HepG2 (cell line): ENCODE measurements around the gene MEGF6. TPM values are rescaled to one million over a fixed set of nuclear protein-coding genes. Genes with fewer than 3 reads are reported as not detected.

Source experiments
- ATAC-seq: fragments of 200-7000 bp; cut with Tn5 transposase; 3 replicates; pipeline ENCODE4 v1.9.1; 2020; ENCODE audit warnings: mild to moderate bottlenecking, moderate library complexity
- BruUV-seq: library from RNA; stranded (reverse); fragments of 400-500 nt; replicated peaks from 2 replicates; lab custom pipeline; 2021; lab: Mats Ljungman, UMichigan
- CTCF ChIA-PET: fragments of 300-600 bp; formaldehyde crosslinking; extraction: SDS; loops from one replicate; lab custom pipeline; 2021; ENCODE audit warnings: low total read pairs, inconsistent platforms, low intra/inter-chr PET ratio; lab: Yijun Ruan, JAX
- POLR2A ChIA-PET: fragments of 350-600 bp; sonication (Branson Sonifier 250); formaldehyde crosslinking; loops from one replicate; lab custom pipeline; 2020; ENCODE audit warnings: antibody characterized with exemption, inconsistent platforms; lab: Yijun Ruan, JAX
- DNase-seq: peaks from one replicate; pipeline ENCODE4 v3.0.0-alpha.2; 2015; ENCODE audit warnings: low spot score
- FAIRE-seq: peaks from 3 replicates; lab custom pipeline; 2011; peaks lifted over from hg19 to GRCh38; lab: Jason Lieb, UNC
- H2AFZ ChIP-seq: one replicate; pipeline ENCODE4 v1.6.1; 2011; ENCODE audit warnings: low read length, inconsistent platforms
- H3K27ac ChIP-seq: fragments of 300-600 bp; 3 replicates; pipeline ENCODE4 v1.8.0; 2011; ENCODE audit warnings: mixed run types, mild to moderate bottlenecking, mixed read lengths, low read length, inconsistent platforms; ENCODE audit not compliant: insufficient read depth; ENCODE audit errors: extremely low read length
- H3K27me3 ChIP-seq, 2 experiments: fragments of 200-600 bp in 1 of 2; 2 replicates in 1 of 2; 3 replicates in 1 of 2; pipeline versions ENCODE4 v1.6.0 to v1.8.0; 2011; ENCODE audit warnings: low read length in 2 of 2, mild to moderate bottlenecking in 2 of 2, moderate library complexity in 2 of 2, inconsistent platforms in 1 of 2; ENCODE audit not compliant: insufficient read depth in 2 of 2, control insufficient read depth in 1 of 2
- H3K36me3 ChIP-seq, 2 experiments: fragments of 200-600 bp in 1 of 2; replicated peaks in 1 of 2; 2 replicates in 1 of 2; 3 replicates in 1 of 2; pipeline versions ENCODE4 v1.5.1 to v1.8.0; 2011; ENCODE audit warnings: low read length in 2 of 2, inconsistent platforms in 1 of 2; ENCODE audit not compliant: insufficient read depth in 2 of 2, control insufficient read depth in 1 of 2
- H3K4me1 ChIP-seq: 2 replicates; pipeline ENCODE4 v1.5.1; 2012; ENCODE audit warnings: low read length, inconsistent platforms; ENCODE audit not compliant: insufficient read depth
- H3K4me2 ChIP-seq: 2 replicates; pipeline ENCODE4 v1.6.0; 2011; ENCODE audit warnings: low read depth, low read length, inconsistent platforms
- H3K4me3 ChIP-seq, 3 experiments: fragments of 200-600 bp in 1 of 3; sonication (generic), shearing (Covaris generic) in 1 of 3; replicated peaks in 1 of 3; 2 replicates each; pipeline ENCODE4 v1.5.1; 2011 to 2016; ENCODE audit warnings: low read length in 3 of 3, inconsistent platforms in 2 of 3, low read depth in 2 of 3, mild to moderate bottlenecking in 2 of 3, control low read depth in 1 of 3, mixed read lengths in 1 of 3; ENCODE audit not compliant: insufficient read depth in 1 of 3
- H3K79me2 ChIP-seq: one replicate; pipeline ENCODE4 v1.6.1; 2011; ENCODE audit warnings: low read length, inconsistent platforms; ENCODE audit not compliant: insufficient read depth
- H3K9ac ChIP-seq: 2 replicates; pipeline ENCODE4 v1.6.0; 2011; ENCODE audit warnings: mild to moderate bottlenecking, low read depth, low read length, inconsistent platforms; ENCODE audit not compliant: insufficient read depth
- H3K9me3 ChIP-seq: 2 replicates; pipeline ENCODE4 v1.5.1; 2012; ENCODE audit warnings: mild to moderate bottlenecking, low read length
- H4K20me1 ChIP-seq: 2 replicates; pipeline ENCODE4 v1.6.0; 2011; ENCODE audit warnings: inconsistent platforms, mild to moderate bottlenecking, low read length, moderate library complexity; ENCODE audit not compliant: insufficient read depth
- AGO2 ChIP-seq: fragments of 200-400 bp; formaldehyde crosslinking; optimal IDR thresholded peaks from 2 replicates; pipeline ENCODE3; 2017; ENCODE audit warnings: mild to moderate bottlenecking, low read depth, low read length, moderate library complexity
- EED ChIP-seq: sonication (generic); formaldehyde crosslinking; IDR thresholded peaks from 2 replicates; pipeline ENCODE4 v1.5.0; 2020; ENCODE audit warnings: mild to moderate bottlenecking, missing genetic modification reagents
- FOXK2 ChIP-seq: fragments of 450-650 bp; IDR thresholded peaks from 2 replicates; pipeline ENCODE4 v1.6.1; 2016
- GFI1 ChIP-seq: sonication (generic); formaldehyde crosslinking; IDR thresholded peaks from 2 replicates; pipeline ENCODE4 v1.5.0; 2020; ENCODE audit warnings: missing genetic modification reagents, mild to moderate bottlenecking, borderline replicate concordance
- MAF1 ChIP-seq: sonication (generic); formaldehyde crosslinking; IDR thresholded peaks from 2 replicates; pipeline ENCODE4 v1.5.0; 2020; ENCODE audit warnings: missing genetic modification reagents, borderline replicate concordance
- ZNF691 ChIP-seq: sonication (generic); formaldehyde crosslinking; IDR thresholded peaks from 2 replicates; pipeline ENCODE4 v1.4.0; 2020; ENCODE audit warnings: missing genetic modification reagents, low read depth, mild to moderate bottlenecking, borderline replicate concordance
- WGBS: methylation state at CpG from one replicate; pipeline ENCODE4 v1.1.6; 2017; ENCODE audit warnings: low lambda C conversion rate; 5-methylcytosine and 5-hydroxymethylcytosine counted together
- in situ Hi-C: cut with HindIII; loops from 2 replicates; pipeline ENCODE4 v1.10.0; 2017; ENCODE audit warnings: low pct_unique_long_range_greater_than_20kb; ENCODE audit not compliant: extremely low pct_ligation_motif_present
- intact Hi-C: fragments of 100-400 bp; cut with micrococcal nuclease; formaldehyde crosslinking; loops from one replicate; pipeline ENCODE4 v1.10.0; 2022; ENCODE audit not compliant: unreplicated experiment
- polyA plus RNA-seq, 8 experiments: library from polyadenylated mRNA; depleted of rRNA in 3 of 8; stranded (reverse) in 7 of 8; unstranded in 1 of 8; fragments of >200 nt; fragmentation: Illumina TruSeq in 4 of 8; extraction: Trizol in 4 of 8; gene quantifications; 2 replicates each; pipeline versions ENCODE4 v1.2.1 to v1.2.3, GENCODE V29; 2011 to 2016; ENCODE audit warnings: low read depth in 4 of 8, missing spikeins in 1 of 8, mixed read lengths in 1 of 8; ENCODE audit not compliant: insufficient read depth in 1 of 8
- total RNA-seq, 5 experiments: library from RNA; depleted of rRNA; stranded (reverse); fragments of >200 nt; fragmentation: Illumina TruSeq; extraction: Trizol; gene quantifications; 2 replicates each; pipeline ENCODE4 v1.2.3, GENCODE V29; 2016; ENCODE audit warnings: low read depth in 1 of 5

The MEGF6 gene
- total and polyA plus RNA-seq, 2 of the 13 experiments (the other 11 are each of a cell fraction or from before 2014, with no cell fraction given): 1.9 TPM

GRCh38 chr1:3522564-3523265, 88.6 kb downstream of the MEGF6 start:
- CTCF ChIA-PET: no interaction called here
- Histone ChIP-seq H3K9me3 (no peaks in the 10 kb centered on the region), H3K4me3 (no peak overlapping the region), H3K36me3 (no peaks in the 10 kb centered on the region), H3K9ac (no peak overlapping the region), H4K20me1 (peaks cover 5% of the 10 kb centered on the region; the same call in 1 of the 2 replicates), H3K27me3 (peaks cover 12 to 51% of the 10 kb centered on the region in 2 experiments; a peak in 4 of 5 replicates), H3K27ac (no peak overlapping the region), H3K4me1 (no peaks in the 10 kb centered on the region)
- ATAC-seq: no peak
- BruUV-seq: no TSS peak
- in situ Hi-C loops: no loop called here
- peak; percentile 57 for TF ChIP-seq AGO2
- no peak for TF ChIP-seq ZNF691 (CRISPR knock-in tag)
- TF ChIP-seq, all 625 proteins: peak for 1
- DNase-seq (no peak), FAIRE-seq (no peak)
- Histone ChIP-seq H3K4me2 (no peak overlapping the region), H3K79me2 (no peaks in the 10 kb centered on the region), H2AFZ (no peak overlapping the region)
- POLR2A ChIA-PET: no interaction called here
- WGBS: 26% methylated on average over 3 of the region's 19 CpGs
- intact Hi-C loops: no loop called here

- no peak for ATAC-seq
Measured at GRCh38 chr1:3522112-3522511, 89.2 kb downstream of the MEGF6 start.

More at GRCh38 chr1:3522112-3522511, 89.2 kb downstream of the MEGF6 start:
- peaks cover 6% of the 10 kb centered on the region; the same call in 1 of the 2 replicates for H4K20me1 ChIP-seq
- no peak overlapping the region for H3K27ac ChIP-seq
- no peak overlapping the region for H3K9ac ChIP-seq
- in situ Hi-C loops: no loop called here
- no peaks in the 10 kb centered on the region for H3K36me3 ChIP-seq
- TF ChIP-seq MAF1 (CRISPR knock-in tag): no peak
- TF ChIP-seq EED (CRISPR knock-in tag): no peak
- TF ChIP-seq GFI1 (CRISPR knock-in tag): no peak
- TF ChIP-seq FOXK2: no peak
- TF ChIP-seq, all 625 proteins: peak for 0
- Histone ChIP-seq H3K79me2 (no peaks in the 10 kb centered on the region), H3K27me3 (peaks cover 9 to 45% of the 10 kb centered on the region in 2 experiments; a peak in 4 of 5 replicates), H2AFZ (no peak overlapping the region), H3K4me3 (no peak overlapping the region), H3K4me2 (no peak overlapping the region), H3K4me1 (no peaks in the 10 kb centered on the region), H3K9me3 (no peaks in the 10 kb centered on the region)
- intact Hi-C loops: no loop called here
- no peak for FAIRE-seq
- no peak for DNase-seq
- no TSS peak for BruUV-seq
- WGBS: no CpG with 5 or more reads among the region's 13 CpGs
- ChIA-PET CTCF (no interaction called here), POLR2A (no interaction called here)
